IPS-15b (cell line): Measurements from ENCODE around the gene GIPC1.
A peak's percentile ranks its signal among the peaks of the same experiment; 100 is the strongest.
"Not testable (repeated sequence)": the region's sequence is repeated elsewhere in the genome, so short reads cannot be mapped to it uniquely, and the experiment has no call there.

Source experiments
- H3K27me3 ChIP-seq: one replicate; pipeline ENCODE4 v1.6.1; 2013; ENCODE audit warnings: low read length; ENCODE audit not compliant: control insufficient read depth, insufficient read depth
- H3K36me3 ChIP-seq: one replicate; pipeline ENCODE4 v1.6.1; 2013; ENCODE audit warnings: low read length; ENCODE audit not compliant: control insufficient read depth, insufficient read depth
- H3K4me1 ChIP-seq: one replicate; pipeline ENCODE4 v1.6.1; 2013; ENCODE audit warnings: mild to moderate bottlenecking, low read length; ENCODE audit not compliant: control insufficient read depth, insufficient read depth
- H3K4me3 ChIP-seq: one replicate; pipeline ENCODE4 v1.5.1; 2013; ENCODE audit warnings: low read depth, low read length
- H3K9ac ChIP-seq: one replicate; pipeline ENCODE4 v1.6.1; 2013; ENCODE audit warnings: low read depth, mild to moderate bottlenecking, low read length
- H3K9me3 ChIP-seq: one replicate; pipeline ENCODE4 v1.6.1; 2013; ENCODE audit warnings: mild to moderate bottlenecking, low read length; ENCODE audit not compliant: control insufficient read depth, insufficient read depth

Gene GIPC1

DNA sequence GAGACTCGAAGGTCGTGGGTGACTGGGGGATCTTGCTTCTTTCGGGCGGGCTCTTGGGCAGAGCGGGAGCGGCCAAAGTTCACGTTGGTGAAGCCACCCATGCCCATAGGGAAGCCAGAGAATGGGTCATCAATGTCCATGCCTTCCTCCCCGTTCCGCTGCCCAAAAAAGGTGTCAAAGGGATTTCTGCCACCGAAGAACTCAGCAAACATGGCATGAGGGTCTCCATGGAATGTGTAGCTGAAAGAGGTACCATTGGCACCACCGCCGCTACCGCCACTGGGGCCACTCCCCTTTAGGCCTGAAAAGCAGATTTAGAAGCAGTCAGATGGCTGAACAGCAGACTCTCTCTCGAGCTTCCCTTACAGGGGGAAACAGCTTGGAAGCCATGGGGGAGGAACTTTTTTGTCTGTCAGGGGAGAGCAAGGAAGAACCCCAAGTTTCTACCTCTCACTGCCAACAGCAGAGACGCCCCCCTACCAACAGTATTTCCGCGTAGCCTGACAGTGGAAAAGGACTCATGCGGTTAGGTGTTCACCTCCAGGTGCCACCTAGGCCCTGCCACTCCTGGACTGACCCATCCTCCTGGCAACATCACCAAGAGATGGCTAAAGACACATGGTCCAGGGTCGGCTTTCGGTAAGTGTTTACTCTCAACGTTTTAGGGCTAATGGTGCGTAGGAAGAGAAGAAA, 21.0 kb upstream of the GIPC1 start:
- no peaks in the 10 kb centered on the region for H3K9me3 ChIP-seq
- H3K9ac ChIP-seq = peak overlapping the region; percentile 54
- H3K4me3 ChIP-seq = peak overlapping the region; percentile 86
- no peaks in the 10 kb centered on the region for H3K27me3 ChIP-seq
- peaks cover 6% of the 10 kb centered on the region for H3K4me1 ChIP-seq
- peaks cover 22% of the 10 kb centered on the region for H3K36me3 ChIP-seq

DNA sequence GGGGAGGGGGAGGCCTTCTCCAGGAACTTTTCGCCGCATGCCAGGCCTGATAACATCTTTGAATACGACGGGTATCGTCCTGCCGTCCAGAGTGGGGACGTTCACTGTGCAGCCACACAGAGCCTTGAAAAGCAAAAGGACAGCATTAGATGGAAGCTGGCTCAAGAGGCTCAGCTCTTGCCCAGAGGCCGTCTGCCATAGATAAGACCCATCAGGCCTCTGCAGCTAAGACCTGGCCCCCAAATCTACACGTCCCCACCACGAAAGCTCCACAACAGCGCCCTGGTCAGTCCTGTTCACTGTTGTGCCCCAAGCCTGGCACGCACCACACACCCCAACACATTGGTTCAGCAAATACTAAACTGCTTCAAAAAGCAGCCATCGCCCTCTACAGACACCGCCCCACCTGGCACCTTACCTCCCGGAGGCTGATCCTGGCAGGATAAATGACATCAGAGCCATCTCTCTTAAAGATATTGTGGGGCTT, 20.2 kb upstream of the GIPC1 start:
- Histone ChIP-seq H3K4me1 (peaks cover 6% of the 10 kb centered on the region), H3K9me3 (no peaks in the 10 kb centered on the region), H3K9ac (no peak overlapping the region), H3K4me3 (peak overlapping the region; percentile 86), H3K27me3 (no peaks in the 10 kb centered on the region), H3K36me3 (peaks cover 22% of the 10 kb centered on the region)

DNA sequence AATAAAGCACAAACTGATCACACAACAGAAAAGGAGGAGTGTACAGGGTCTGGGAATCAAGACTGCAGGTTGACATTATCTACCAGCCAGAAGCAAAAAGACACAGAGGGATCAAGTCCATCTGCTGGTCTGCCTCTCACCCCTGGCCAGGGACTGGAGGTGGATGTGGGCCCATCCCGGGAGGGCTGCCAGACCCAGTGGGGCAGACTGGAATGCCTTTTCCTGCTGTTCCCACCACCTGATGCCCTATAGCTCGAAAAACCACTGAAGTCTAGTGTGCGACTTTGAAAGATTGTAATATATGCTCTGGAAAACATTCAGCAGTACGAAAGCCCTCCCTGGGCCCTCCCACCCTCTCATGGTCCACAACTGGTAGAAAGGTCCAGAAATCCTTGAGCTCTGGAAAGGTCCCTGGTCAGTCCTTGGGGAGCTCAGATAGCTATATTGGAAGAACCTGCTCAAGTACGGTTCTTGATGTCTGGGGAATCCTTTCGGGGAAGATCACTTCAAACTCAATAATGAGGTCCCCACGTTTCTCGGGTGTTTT, 19.6 kb upstream of the GIPC1 start:
- Histone ChIP-seq H3K4me1 (peaks cover 6% of the 10 kb centered on the region), H3K36me3 (peaks cover 22% of the 10 kb centered on the region), H3K4me3 (no peak overlapping the region), H3K9ac (no peak overlapping the region), H3K27me3 (no peaks in the 10 kb centered on the region), H3K9me3 (no peaks in the 10 kb centered on the region)

GRCh38 chr19:14514215-14514863, 18.4 kb upstream of the GIPC1 start:
- no peaks in the 10 kb centered on the region for H3K4me1 ChIP-seq
- H3K4me3 ChIP-seq = no peak overlapping the region
- no peaks in the 10 kb centered on the region for H3K9me3 ChIP-seq
- peaks cover 22% of the 10 kb centered on the region for H3K36me3 ChIP-seq
- no peak overlapping the region for H3K9ac ChIP-seq
- H3K27me3 ChIP-seq = no peaks in the 10 kb centered on the region

DNA sequence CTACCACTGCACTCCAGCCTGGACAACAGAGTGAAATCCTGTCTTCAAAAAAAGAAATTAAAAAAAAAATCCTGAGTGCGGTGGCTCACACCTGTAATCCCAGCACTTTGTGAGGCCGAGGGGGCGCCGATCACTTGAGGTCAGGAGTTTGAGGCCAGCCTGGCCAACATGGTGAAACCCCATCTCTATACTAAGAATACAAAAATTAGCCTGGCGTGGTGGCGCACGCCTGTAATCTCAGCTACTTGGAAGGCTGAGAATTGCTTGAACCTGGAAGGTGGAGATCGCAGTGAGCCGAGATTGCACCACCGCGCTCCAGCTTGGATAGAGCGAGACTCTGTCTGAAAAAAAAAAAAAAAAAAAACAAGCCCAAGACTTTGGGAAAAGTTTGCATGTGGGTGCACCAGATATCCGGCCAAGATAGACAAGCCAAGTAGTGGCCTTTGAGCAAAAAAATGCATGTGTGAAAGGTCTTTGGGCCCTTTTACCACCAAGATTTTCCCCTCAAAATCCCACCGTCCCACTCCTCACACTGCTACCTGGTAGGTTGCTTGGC, 16.6 kb upstream of the GIPC1 start:
- Histone ChIP-seq H3K9ac (no peak overlapping the region), H3K9me3 (no peaks in the 10 kb centered on the region), H3K36me3 (peaks cover 22% of the 10 kb centered on the region)

DNA sequence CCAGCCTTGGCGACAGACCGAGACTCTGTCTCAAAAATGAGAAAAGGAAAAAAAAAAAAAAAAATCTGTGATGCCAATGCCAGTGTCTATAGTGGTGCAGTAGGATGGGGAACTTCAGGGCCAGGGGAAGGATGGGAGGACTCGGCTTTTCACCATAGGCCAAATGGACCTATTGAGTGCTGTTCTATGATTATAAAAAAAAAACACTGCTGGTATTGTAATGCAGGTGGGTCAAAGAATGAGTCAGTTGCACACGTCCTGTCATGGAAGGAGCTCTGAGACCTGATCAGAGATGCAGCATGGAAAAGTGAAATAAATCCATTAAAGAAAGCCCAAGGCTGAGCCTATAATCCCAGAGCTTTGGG, 15.3 kb upstream of the GIPC1 start:
- Histone ChIP-seq H3K9me3 (no peaks in the 10 kb centered on the region), H3K36me3 (peaks cover 15% of the 10 kb centered on the region), H3K27me3 (no peaks in the 10 kb centered on the region), H3K4me3 (no peak overlapping the region), H3K9ac (no peak overlapping the region), H3K4me1 (no peaks in the 10 kb centered on the region)

More for the DNA sequence above, 16.6 kb upstream of the GIPC1 start:
- Histone ChIP-seq H3K4me3 (no peak overlapping the region), H3K4me1 (no peaks in the 10 kb centered on the region), H3K27me3 (no peaks in the 10 kb centered on the region)

- no peak overlapping the region for H3K9ac ChIP-seq
- no peak overlapping the region for H3K4me3 ChIP-seq
- H3K27me3 ChIP-seq = no peaks in the 10 kb centered on the region
- H3K4me1 ChIP-seq = no peaks in the 10 kb centered on the region
- no peaks in the 10 kb centered on the region for H3K9me3 ChIP-seq
- peaks cover 10% of the 10 kb centered on the region for H3K36me3 ChIP-seq
These were observed 14.6 kb upstream of the GIPC1 start for GRCh38 chr19:14510311-14511228.

- Histone ChIP-seq H3K4me1 (no peaks in the 10 kb centered on the region), H3K9me3 (no peaks in the 10 kb centered on the region), H3K4me3 (no peak overlapping the region), H3K27me3 (no peaks in the 10 kb centered on the region), H3K9ac (no peak overlapping the region), H3K36me3 (no peaks in the 10 kb centered on the region)
These were observed 12.0 kb upstream of the GIPC1 start for GRCh38 chr19:14507704-14508542.

DNA sequence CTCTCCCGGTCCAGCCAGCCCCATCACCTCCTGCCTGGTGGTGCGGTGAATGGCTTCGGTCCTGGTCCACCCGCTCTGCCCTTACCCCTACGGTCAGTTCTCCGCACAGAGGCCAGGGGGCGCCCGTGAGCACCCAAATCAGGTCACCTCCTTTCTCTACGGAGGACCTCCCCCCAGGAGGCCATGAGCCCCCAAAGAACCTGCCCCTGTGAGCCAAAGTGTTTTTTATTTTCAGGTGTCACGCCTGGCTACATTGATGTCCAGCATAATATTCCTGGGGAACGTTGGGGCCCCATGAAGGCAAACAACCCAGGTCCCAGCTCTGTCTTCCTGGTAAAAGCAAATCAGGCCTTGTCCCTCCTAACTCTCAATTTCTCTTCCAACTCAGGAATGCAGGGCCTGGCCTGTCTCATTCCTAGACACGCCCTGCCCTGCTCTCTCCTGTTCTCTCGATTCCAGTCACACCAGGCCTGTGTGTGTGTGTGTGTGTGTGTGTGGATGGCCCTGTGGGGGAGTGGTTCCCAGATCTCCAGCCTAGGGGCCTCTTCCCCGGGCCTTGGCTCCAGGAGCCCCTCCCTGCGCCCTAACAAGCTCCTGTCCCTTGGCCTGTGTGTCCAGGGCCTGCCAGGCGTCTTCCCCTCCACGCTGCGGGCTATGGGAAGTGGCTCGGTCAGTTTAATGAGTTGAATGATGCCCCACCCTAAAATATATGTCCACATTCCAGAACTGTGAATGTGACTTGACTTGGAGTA, 9.7 kb upstream of the GIPC1 start:
- Histone ChIP-seq H3K9me3 (no peaks in the 10 kb centered on the region), H3K4me3 (no peak overlapping the region), H3K36me3 (no peaks in the 10 kb centered on the region), H3K9ac (peak overlapping the region; percentile 16), H3K4me1 (no peaks in the 10 kb centered on the region), H3K27me3 (no peaks in the 10 kb centered on the region)

GRCh38 chr19:14504575-14504974, 8.6 kb upstream of the GIPC1 start:
- H3K36me3 ChIP-seq, H3K9ac ChIP-seq, H3K9me3 ChIP-seq, H3K27me3 ChIP-seq, H3K4me1 ChIP-seq, H3K4me3 ChIP-seq: not testable (repeated sequence)
